HCT116 (cell line): ENCODE data around the gene ITGA7. TPM values are rescaled to one million over a fixed set of nuclear protein-coding genes. Genes with fewer than 3 reads are reported as not detected.

Experiments used
- ATAC-seq: fragments of 200-7000 bp; cut with Tn5 transposase; 2 replicates; pipeline ENCODE4 v1.9.1; 2020; ENCODE audit warnings: mild to moderate bottlenecking, moderate library complexity
- BruUV-seq: library from RNA; stranded (reverse); fragments of 400-500 nt; replicated peaks from 2 replicates; lab custom pipeline; 2021; lab: Mats Ljungman, UMichigan
- CTCF ChIA-PET: fragments of 300-600 bp; sonication (Branson Sonifier 250); formaldehyde crosslinking; loops from one replicate; lab custom pipeline; 2021; ENCODE audit warnings: antibody characterized with exemption; lab: Charles Lee
- POLR2A ChIA-PET: fragments of 300-600, 350-600 bp; sonication (Branson Sonifier 250); formaldehyde crosslinking; loops from one replicate; lab custom pipeline; 2021; ENCODE audit warnings: antibody characterized with exemption; lab: Charles Lee
- RAD21 ChIA-PET, 2 experiments: fragments of 300-600 bp; sonication (Branson Sonifier 250); formaldehyde crosslinking; loops; one replicate each; lab custom pipeline; 2023; ENCODE audit warnings: low total read pairs in 2 of 2; ENCODE audit not compliant: uncharacterized antibody in 2 of 2, unreplicated experiment in 2 of 2, low non-redundant PET in 1 of 2; lab: Charles Lee
- DNase-seq: peaks from one replicate; pipeline ENCODE4 v3.0.0-alpha.2; 2010; ENCODE audit warnings: low read depth, low spot score
- H2AFZ ChIP-seq: fragments of 200-600 bp; shearing (Covaris generic), sonication (generic); 2 replicates; pipeline ENCODE4 v1.6.1; 2017; ENCODE audit warnings: low read depth, mixed run types, mixed read lengths, antibody characterized with exemption, low read length; ENCODE audit not compliant: poor library complexity, severe bottlenecking
- H3K27ac ChIP-seq: 2 replicates; pipeline ENCODE4 v1.5.1; 2012; ENCODE audit warnings: low read depth, low read length
- H3K27me3 ChIP-seq: fragments of 200-600 bp; sonication (generic); 2 replicates; pipeline ENCODE4 v1.6.1; 2016; ENCODE audit warnings: mixed run types, low read length, mixed read lengths; ENCODE audit not compliant: insufficient read depth
- H3K36me3 ChIP-seq, 2 experiments: fragments of 200-500 bp in 1 of 2; fragments of 200-600 bp in 1 of 2; sonication (Bioruptor generic) in 1 of 2; sonication (generic) in 1 of 2; 2 replicates each; pipeline versions ENCODE4 v1.5.1 to v1.6.1; 2014 to 2016; ENCODE audit warnings: low read length in 2 of 2, inconsistent platforms in 1 of 2, mixed read lengths in 1 of 2, mixed run types in 1 of 2; ENCODE audit not compliant: insufficient read depth in 2 of 2, control insufficient read depth in 1 of 2
- H3K4me1 ChIP-seq, 2 experiments: fragments of 200-600 bp in 1 of 2; sonication (generic) in 1 of 2; 2 replicates each; pipeline versions ENCODE4 v1.5.1 to v1.6.1; 2012 to 2017; ENCODE audit warnings: low read length in 2 of 2, inconsistent platforms in 1 of 2, mild to moderate bottlenecking in 1 of 2, mixed read lengths in 1 of 2, mixed run types in 1 of 2, moderate library complexity in 1 of 2; ENCODE audit not compliant: insufficient read depth in 2 of 2, control insufficient read depth in 1 of 2
- H3K4me2 ChIP-seq: fragments of 200-600 bp; sonication (generic); 2 replicates; pipeline ENCODE4 v1.6.1; 2017; ENCODE audit warnings: mixed run types, low read length, mixed read lengths
- H3K4me3 ChIP-seq, 2 experiments: fragments of 200-600 bp in 1 of 2; sonication (generic) in 1 of 2; replicated peaks in 1 of 2; 2 replicates each; pipeline ENCODE4 v1.5.1; 2011 to 2016; ENCODE audit warnings: low read length in 2 of 2, control low read depth in 1 of 2, low read depth in 1 of 2, mild to moderate bottlenecking in 1 of 2, mixed read lengths in 1 of 2, mixed run types in 1 of 2
- H3K79me2 ChIP-seq: fragments of 200-600 bp; sonication (generic); 2 replicates; pipeline ENCODE4 v1.6.1; 2017; ENCODE audit warnings: mild to moderate bottlenecking, mixed run types, low read length, moderate library complexity, mixed read lengths; ENCODE audit not compliant: insufficient read depth
- H3K9ac ChIP-seq: fragments of 200-600 bp; sonication (generic); 2 replicates; pipeline ENCODE4 v1.6.1; 2016; ENCODE audit warnings: low read length, mixed read lengths
- H3K9me2 ChIP-seq: fragments of 200-600 bp; sonication (generic), shearing (Covaris generic); 2 replicates; pipeline ENCODE4 v1.6.1; 2017; ENCODE audit warnings: mixed run types, mild to moderate bottlenecking, moderate library complexity; ENCODE audit not compliant: insufficient read depth
- H3K9me3 ChIP-seq, 2 experiments: fragments of 200-500 bp in 1 of 2; fragments of 200-600 bp in 1 of 2; sonication (Bioruptor generic) in 1 of 2; sonication (generic) in 1 of 2; 2 replicates each; pipeline ENCODE4 v1.6.1; 2014 to 2017; ENCODE audit warnings: low read length in 2 of 2, mixed read lengths in 2 of 2, inconsistent platforms in 1 of 2, low read depth in 1 of 2, mild to moderate bottlenecking in 1 of 2, mixed run types in 1 of 2, moderate library complexity in 1 of 2; ENCODE audit not compliant: control insufficient read depth in 1 of 2, insufficient read depth in 1 of 2
- H4K20me1 ChIP-seq: fragments of 200-600 bp; sonication (generic), shearing (Covaris generic); 2 replicates; pipeline ENCODE4 v1.6.1; 2017; ENCODE audit warnings: mixed run types, mild to moderate bottlenecking, moderate library complexity; ENCODE audit not compliant: insufficient read depth
- CBX3 ChIP-seq: IDR thresholded peaks from 2 replicates; pipeline ENCODE4 v1.6.1; 2012; ENCODE audit warnings: low read depth
- EGR1 ChIP-seq: IDR thresholded peaks from 2 replicates; pipeline ENCODE4 v1.6.1; 2012; ENCODE audit warnings: low read depth
- EZH2 ChIP-seq: fragments of 200-600 bp; sonication (generic); IDR thresholded peaks from 2 replicates; pipeline ENCODE4 v1.6.1; 2017; ENCODE audit warnings: antibody characterized with exemption, mixed run types
- JUND ChIP-seq: IDR thresholded peaks from 2 replicates; pipeline ENCODE4 v1.6.1; 2012
- POLR2AphosphoS5 ChIP-seq: IDR thresholded peaks from 2 replicates; pipeline ENCODE4 v1.6.1; 2011; ENCODE audit warnings: mild to moderate bottlenecking, low read depth, low read length, moderate library complexity
- REST ChIP-seq: IDR thresholded peaks from 2 replicates; pipeline ENCODE4 v1.6.1; 2012; ENCODE audit warnings: low read depth
- SIN3A ChIP-seq: IDR thresholded peaks from 2 replicates; pipeline ENCODE4 v1.6.1; 2012; ENCODE audit warnings: low read depth
- YY1 ChIP-seq: IDR thresholded peaks from 2 replicates; pipeline ENCODE4 v1.6.1; 2011; ENCODE audit warnings: low read length, low read depth, moderate library complexity, mild to moderate bottlenecking; ENCODE audit not compliant: insufficient replicate concordance; ENCODE audit errors: extremely low read depth
- ZBTB33 ChIP-seq: IDR thresholded peaks from 2 replicates; pipeline ENCODE4 v1.6.1; 2011; ENCODE audit warnings: mild to moderate bottlenecking, low read length, moderate library complexity; ENCODE audit not compliant: insufficient replicate concordance; ENCODE audit errors: extremely low read depth
- intact Hi-C: fragments of 100-400 bp; cut with micrococcal nuclease; formaldehyde crosslinking; loops from 2 replicates; pipeline ENCODE4 v1.10.0; 2022
- total RNA-seq: library from RNA; stranded (reverse); gene quantifications from one replicate; pipeline ENCODE4 v1.2.1, GENCODE V29; 2021; ENCODE audit not compliant: unreplicated experiment

ITGA7 gene
- total RNA-seq, 1 experiment from 2014 or later = 17.8 TPM

GRCh38 chr12:55647027-55647426, 60.7 kb downstream of the ITGA7 start:
- Histone ChIP-seq H3K36me3 (no peaks in the 10 kb centered on the region), H2AFZ (no peak overlapping the region), H3K4me3 (no peak overlapping the region), H3K9me3 (no peaks in the 10 kb centered on the region), H3K27me3 (no peaks in the 10 kb centered on the region; the same call in 1 of the 2 replicates), H3K79me2 (no peaks in the 10 kb centered on the region), H3K27ac (no peak overlapping the region; the same call in 1 of the 2 replicates), H3K4me1 (peaks cover 0 to 17% of the 10 kb centered on the region in 2 experiments; a peak in 2 of 4 replicates), H3K9ac (peak overlapping the region; percentile 35), H3K4me2 (peak overlapping the region; percentile 67; the same call in 1 of the 2 replicates), H4K20me1 (no peaks in the 10 kb centered on the region), H3K9me2 (no peaks in the 10 kb centered on the region)
- ChIA-PET POLR2A (no interaction called here), CTCF (interaction anchor here (1.2 to 2.9 kb wide), 9 partner anchors 9 to 458 kb away, joined by 3 to 30 read pairs (median 4); a partner anchor contains a TSS), RAD21 (interaction anchor here in 1 of 2 experiments (0.8 kb wide), 1 partner anchor 35 kb away, joined by 3 read pairs; a partner anchor contains a TSS)
- ATAC-seq = no peak
- no TSS peak for BruUV-seq
- TF ChIP-seq REST (no peak), EGR1 (no peak), EZH2 (no peak)
- intact Hi-C loops = no loop called here
- DNase-seq = no peak

GRCh38 chr12:55644591-55644990, 63.1 kb downstream of the ITGA7 start:
- H3K9ac ChIP-seq = no peak overlapping the region
- BruUV-seq = no TSS peak
- no peaks in the 10 kb centered on the region for H3K9me2 ChIP-seq
- H3K4me3 ChIP-seq = no peak overlapping the region
- DNase-seq (no peak), ATAC-seq (no peak)
- TF ChIP-seq SIN3A (no peak), CBX3 (no peak), JUND (no peak), POLR2AphosphoS5 (no peak), YY1 (no peak), ZBTB33 (no peak), REST (no peak)
- no peaks in the 10 kb centered on the region; the same call in 1 of the 2 replicates for H3K27me3 ChIP-seq
- no peak overlapping the region for H3K4me2 ChIP-seq
- intact Hi-C loops = no loop called here
- H3K79me2 ChIP-seq = no peaks in the 10 kb centered on the region
- ChIA-PET CTCF (no interaction called here), RAD21 (no interaction called here), POLR2A (no interaction called here)
- H3K4me1 ChIP-seq = peaks cover 0 to 17% of the 10 kb centered on the region in 2 experiments; a peak in 2 of 4 replicates
- no peaks in the 10 kb centered on the region for H3K9me3 ChIP-seq
- H3K36me3 ChIP-seq = no peaks in the 10 kb centered on the region
- no peak overlapping the region for H3K27ac ChIP-seq
- no peaks in the 10 kb centered on the region for H4K20me1 ChIP-seq
- no peak overlapping the region for H2AFZ ChIP-seq
